NAMALWA (cell line): Measurements from ENCODE around the gene CEP55.
A peak's percentile ranks its signal among the peaks of the same experiment; 100 is the strongest.

ENCODE experiments used
- DNase-seq: peaks from one replicate; pipeline ENCODE4 v3.0.0-alpha.2; 2015; ENCODE audit warnings: low spot score

The CEP55 gene

GRCh38 chr10:93469454-93469853, 27.0 kb upstream of the CEP55 start:
- no peak for DNase-seq

- no peak for DNase-seq
Observed at GRCh38 chr10:93471110-93471651, 25.2 kb upstream of the CEP55 start.

DNA sequence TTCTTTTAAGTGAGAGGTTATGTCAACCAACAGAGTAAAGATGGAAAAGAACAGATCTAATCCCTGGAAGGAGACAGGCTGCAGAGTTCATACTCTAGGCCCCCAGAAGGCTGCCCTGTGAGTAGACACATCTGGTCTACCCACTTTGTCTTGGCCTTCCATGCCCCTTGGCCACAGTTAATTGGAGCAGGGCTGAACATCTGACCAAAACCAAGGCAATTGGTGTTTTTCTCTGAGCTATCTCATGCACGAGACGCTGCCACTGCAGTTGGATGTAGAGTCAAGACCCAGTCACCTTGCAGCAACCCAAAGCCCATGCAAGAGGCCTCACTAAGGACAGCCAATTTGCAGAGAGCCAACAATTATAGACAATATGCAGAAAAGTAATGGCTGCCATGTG, 23.3 kb upstream of the CEP55 start:
- no peak for DNase-seq

GRCh38 chr10:93473804-93474472, 22.5 kb upstream of the CEP55 start:
- DNase-seq = no peak

GRCh38 chr10:93475227-93475626, 21.2 kb upstream of the CEP55 start:
- no peak for DNase-seq

- no peak for DNase-seq
Observed at GRCh38 chr10:93475871-93476270, 20.5 kb upstream of the CEP55 start.

DNA sequence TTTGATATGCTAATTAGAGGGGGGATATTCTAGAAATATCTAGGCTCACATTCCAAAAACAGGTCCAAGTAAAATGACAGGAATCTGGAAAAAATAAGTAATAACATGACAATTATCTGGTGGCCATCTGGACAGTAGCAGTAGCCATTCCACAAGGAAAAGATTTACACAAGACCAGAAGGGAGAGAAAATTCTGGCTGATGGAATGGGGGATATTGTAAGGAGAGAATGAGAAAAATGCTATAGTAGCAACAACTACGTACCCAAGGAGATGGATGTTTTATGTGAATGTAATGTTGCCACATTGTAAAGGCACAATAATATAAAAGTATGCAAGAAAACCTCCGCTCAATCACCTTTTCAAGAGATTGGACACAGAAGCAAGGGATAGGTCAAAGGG, 19.7 kb upstream of the CEP55 start:
- DNase-seq = no peak

DNA sequence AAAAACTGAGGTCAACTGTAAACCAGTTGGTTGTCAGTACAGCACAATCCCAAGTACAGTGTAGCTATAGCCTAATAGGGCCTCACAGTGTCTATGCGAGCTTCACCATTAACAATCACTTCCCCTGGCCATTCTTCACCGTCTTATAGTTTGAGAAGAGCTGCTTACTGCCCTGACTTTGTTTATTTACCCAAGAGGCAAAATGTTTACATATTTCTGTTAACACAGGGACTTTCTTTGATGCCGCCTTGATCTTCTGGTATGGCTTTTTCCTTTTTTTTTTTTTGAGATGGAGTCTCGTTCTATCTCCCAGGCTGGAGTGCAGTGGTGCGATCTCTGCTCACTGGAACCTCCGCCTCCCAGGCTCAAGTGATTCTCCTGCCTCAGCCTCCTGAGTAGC, 17.5 kb upstream of the CEP55 start:
- DNase-seq = no peak

- DNase-seq = no peak
Observed at GRCh38 chr10:93481637-93482144, 14.7 kb upstream of the CEP55 start.

- peak; percentile 83 for DNase-seq
Observed at GRCh38 chr10:93482145-93482834, 14.1 kb upstream of the CEP55 start, which contains the start of gene MYOF. Gene MYOF (minus strand): TSS chr10:93482334. CDS start chr10:93482194, 140 bp downstream.

- DNase-seq = no peak
Observed at GRCh38 chr10:93485690-93486089, 10.7 kb upstream of the CEP55 start.

DNA sequence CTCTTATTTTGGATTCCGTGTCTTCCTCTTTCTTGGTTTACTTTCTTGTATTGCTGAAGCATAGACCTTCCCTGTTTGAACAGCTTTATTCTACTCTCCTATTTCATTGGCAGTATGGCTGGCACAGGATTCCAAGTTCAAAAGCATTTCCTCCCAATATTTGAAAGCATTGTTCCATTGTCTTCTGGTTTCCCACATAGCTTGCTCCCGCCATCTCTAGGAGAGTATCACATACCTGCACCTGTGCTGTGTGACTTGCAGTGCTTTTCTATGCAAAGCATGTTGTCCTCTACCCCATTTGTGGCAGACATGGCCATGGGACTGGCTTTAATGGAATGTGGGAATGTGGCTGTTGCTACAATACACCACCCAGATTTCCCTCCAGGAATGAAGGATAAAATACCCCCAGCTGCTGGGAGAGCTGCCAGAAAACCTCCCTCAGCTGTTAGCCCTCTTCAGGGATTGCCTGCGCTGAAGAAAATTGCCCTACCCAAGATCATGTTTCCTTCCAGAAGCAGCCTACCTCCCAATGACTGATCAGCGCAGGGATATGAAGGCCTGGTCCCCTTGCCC, 7.4 kb upstream of the CEP55 start:
- no peak for DNase-seq

DNA sequence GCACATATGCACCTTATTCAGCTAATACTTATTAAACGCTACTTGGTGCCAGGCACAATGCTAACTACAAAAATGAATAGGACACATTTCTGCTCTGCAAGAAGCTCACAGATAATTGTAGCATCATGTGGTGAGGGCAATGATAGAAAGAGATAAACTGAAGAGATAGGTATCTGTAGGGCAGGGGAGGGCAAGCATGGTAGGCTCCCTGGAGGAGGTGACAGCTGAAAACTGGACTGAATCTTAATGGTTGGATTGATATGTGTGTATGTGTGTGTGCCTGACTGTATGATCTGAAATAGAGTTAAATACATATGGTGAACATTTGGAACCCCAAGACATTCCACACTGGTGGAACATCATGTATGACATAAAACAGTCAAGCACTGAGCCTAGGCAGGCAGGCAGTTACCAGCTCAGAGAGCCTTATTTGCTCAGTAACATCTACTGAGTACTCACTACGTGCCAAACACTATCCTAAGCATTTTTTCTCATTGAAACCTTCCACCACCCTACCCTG, 4.8 kb upstream of the CEP55 start:
- no peak for DNase-seq

GRCh38 chr10:93493162-93493561, 3.2 kb upstream of the CEP55 start:
- no peak for DNase-seq

- no peak for DNase-seq
Observed at GRCh38 chr10:93494494-93494893, 1.9 kb upstream of the CEP55 start.

DNA sequence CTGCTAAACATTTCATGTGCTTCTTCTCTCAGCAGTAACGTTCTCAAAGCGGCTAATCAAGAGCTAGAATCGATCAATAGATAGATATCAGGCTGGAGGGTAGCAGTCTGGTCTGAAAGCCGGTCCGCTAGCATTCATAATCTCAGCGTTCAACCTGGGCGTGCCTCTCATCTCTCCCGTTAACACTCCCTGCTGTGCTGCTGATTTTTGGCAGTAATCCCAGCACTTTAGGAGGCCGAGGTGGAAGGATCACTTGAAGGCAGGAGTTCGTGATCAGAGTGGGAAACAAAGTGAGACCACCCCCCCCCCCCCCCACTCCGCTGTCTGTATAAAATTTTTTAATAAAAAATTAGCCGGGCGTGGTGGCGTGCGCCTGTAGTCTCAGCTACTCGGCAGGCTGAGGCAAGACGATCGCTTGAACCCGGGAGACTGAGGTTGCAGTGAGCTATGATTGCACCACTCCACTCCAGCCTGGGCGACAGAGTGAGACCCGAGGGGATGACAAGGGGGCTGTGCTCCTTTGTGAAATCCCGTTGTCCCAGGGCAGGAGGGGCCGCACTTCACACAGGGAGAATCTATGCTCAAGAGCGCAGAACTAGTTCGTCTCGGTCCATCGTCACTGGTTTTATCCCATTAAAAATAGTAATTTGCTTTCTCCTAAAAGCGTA, 624 bp upstream of the CEP55 start:
- DNase-seq = peak; percentile 18

- DNase-seq = no peak
Observed at GRCh38 chr10:93498166-93498565, 1.8 kb downstream of the CEP55 start.

DNA sequence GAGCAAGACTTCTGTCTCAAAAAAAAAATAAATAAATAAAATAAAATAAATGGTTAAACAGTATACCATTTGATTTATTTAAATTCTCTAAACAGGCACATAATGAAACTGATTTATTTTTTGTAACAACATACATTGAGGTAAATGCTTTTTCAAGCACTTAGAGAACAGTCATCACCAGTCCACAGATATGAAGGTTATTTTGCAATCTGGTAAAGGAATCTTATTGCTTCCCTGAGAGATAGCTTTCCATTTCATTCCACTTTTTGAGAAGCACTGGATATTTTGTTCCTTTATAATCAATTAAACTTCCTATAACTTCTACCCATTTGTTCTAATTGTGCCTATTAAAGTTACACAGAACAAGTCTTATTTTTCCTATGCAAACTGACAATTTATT, 5.2 kb downstream of the CEP55 start:
- DNase-seq = no peak

- no peak for DNase-seq
Observed at GRCh38 chr10:93503075-93503474, 6.7 kb downstream of the CEP55 start.

- no peak for DNase-seq
Observed at GRCh38 chr10:93505075-93505474, 8.7 kb downstream of the CEP55 start.

DNA sequence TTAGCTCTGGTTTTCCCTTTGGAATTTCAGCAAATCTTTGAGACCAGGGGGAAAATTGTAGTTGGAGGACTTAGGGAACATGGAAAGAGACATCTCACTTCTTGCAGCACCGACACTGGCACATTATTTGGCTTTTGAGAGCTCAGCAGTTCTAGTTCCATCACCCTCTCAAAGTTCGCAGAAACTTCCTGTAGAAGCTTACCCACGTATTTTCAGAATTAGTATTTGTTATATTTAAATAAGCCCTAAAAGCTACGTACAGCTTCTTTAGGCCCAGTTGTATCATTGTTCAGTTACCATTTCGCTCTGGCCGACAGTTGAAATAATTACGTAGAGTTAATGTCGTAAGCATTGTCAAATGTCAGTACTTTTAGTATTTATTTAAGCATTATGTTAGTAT, 13.4 kb downstream of the CEP55 start:
- DNase-seq = no peak

GRCh38 chr10:93512565-93512964, 16.2 kb downstream of the CEP55 start:
- DNase-seq = no peak
